Endothelial cell of umbilical vein (primary cell): ENCODE data around the gene CALN1. TPM values are rescaled to one million over a fixed set of nuclear protein-coding genes. Genes with fewer than 3 reads are reported as not detected.

Experiments
- BruUV-seq: library from RNA; stranded (reverse); fragments of 400-500 nt; replicated peaks from 2 replicates; lab custom pipeline; 2021; lab: Mats Ljungman, UMichigan
- CTCF ChIA-PET: fragments of 300-600, 350-600 bp; sonication (Branson Sonifier 250); formaldehyde crosslinking; loops from one replicate; lab custom pipeline; 2021; ENCODE audit warnings: antibody characterized with exemption, inconsistent platforms; lab: Charles Lee
- POLR2A ChIA-PET: fragments of 300-600, 350-600 bp; sonication (Branson Sonifier 250); formaldehyde crosslinking; loops from one replicate; lab custom pipeline; 2021; ENCODE audit warnings: antibody characterized with exemption, inconsistent platforms; lab: Charles Lee
- DNase-seq: peaks from one replicate; pipeline ENCODE4 v3.0.0-alpha.2; 2011; ENCODE audit warnings: low read depth, low spot score
- FAIRE-seq: peaks from 2 replicates; lab custom pipeline; 2011; peaks lifted over from hg19 to GRCh38; lab: Jason Lieb, UNC
- H2AFZ ChIP-seq: 2 replicates; pipeline ENCODE4 v1.6.0; 2012; ENCODE audit warnings: low read depth, low read length, control low read depth, inconsistent platforms
- H3K27ac ChIP-seq: 2 replicates; pipeline ENCODE4 v1.5.1; 2011; ENCODE audit warnings: low read depth, mild to moderate bottlenecking, control low read depth, low read length, moderate library complexity; ENCODE audit not compliant: insufficient read depth
- H3K27me3 ChIP-seq, 2 experiments: 2 replicates each; pipeline versions ENCODE4 v1.6.0 to v1.6.1; 2011; ENCODE audit warnings: low read length in 2 of 2, mixed read lengths in 1 of 2; ENCODE audit not compliant: control insufficient read depth in 2 of 2, insufficient read depth in 2 of 2
- H3K36me3 ChIP-seq, 2 experiments: 2 replicates in 1 of 2; 3 replicates in 1 of 2; pipeline ENCODE4 v1.5.1; 2011; ENCODE audit warnings: low read length in 2 of 2, mild to moderate bottlenecking in 1 of 2, moderate library complexity in 1 of 2; ENCODE audit not compliant: control insufficient read depth in 2 of 2, insufficient read depth in 2 of 2; ENCODE audit errors: extremely low read depth in 1 of 2
- H3K4me1 ChIP-seq: 3 replicates; pipeline ENCODE4 v1.5.1; 2011; ENCODE audit warnings: mild to moderate bottlenecking, low read length; ENCODE audit not compliant: control insufficient read depth, insufficient read depth; ENCODE audit errors: extremely low read depth
- H3K4me2 ChIP-seq: 2 replicates; pipeline ENCODE4 v1.6.1; 2011; ENCODE audit warnings: low read length, control low read depth, mixed read lengths; ENCODE audit not compliant: insufficient read depth
- H3K4me3 ChIP-seq, 3 experiments: fragments of 200-600 bp in 1 of 3; sonication (generic), shearing (Covaris generic) in 1 of 3; replicated peaks in 1 of 3; 2 replicates each; pipeline ENCODE4 v1.5.1; 2011 to 2016; ENCODE audit warnings: control low read depth in 3 of 3, low read length in 3 of 3, mild to moderate bottlenecking in 2 of 3, inconsistent platforms in 1 of 3, low read depth in 1 of 3, moderate library complexity in 1 of 3; ENCODE audit not compliant: insufficient read depth in 1 of 3
- H3K79me2 ChIP-seq: 2 replicates; pipeline ENCODE4 v1.6.0; 2012; ENCODE audit warnings: low read length, inconsistent platforms; ENCODE audit not compliant: control insufficient read depth, insufficient read depth
- H3K9ac ChIP-seq: replicated peaks from 2 replicates; pipeline ENCODE3; 2011; ENCODE audit warnings: low read length, control low read depth; ENCODE audit not compliant: insufficient read depth; ENCODE audit errors: extremely low read depth
- H3K9me1 ChIP-seq: replicated peaks from 3 replicates; pipeline ENCODE4 v1.6.0; 2011; ENCODE audit warnings: mild to moderate bottlenecking, low read length; ENCODE audit not compliant: control insufficient read depth, insufficient read depth; ENCODE audit errors: extremely low read depth
- H3K9me3 ChIP-seq: replicated peaks from 2 replicates; pipeline ENCODE4 v1.5.1; 2012; ENCODE audit warnings: low read length, inconsistent platforms; ENCODE audit not compliant: control insufficient read depth, insufficient read depth
- H4K20me1 ChIP-seq: replicated peaks from 2 replicates; pipeline ENCODE3; 2011; ENCODE audit warnings: mild to moderate bottlenecking, low read length; ENCODE audit not compliant: control insufficient read depth, insufficient read depth; ENCODE audit errors: extremely low read depth
- CTCF ChIP-seq, 2 donors: IDR thresholded peaks; 1 replicate in 1 of 2; 2 replicates in 1 of 2; pipeline ENCODE4 v1.5.1; 2011; ENCODE audit warnings: low read length in 2 of 2, mild to moderate bottlenecking in 2 of 2, moderate library complexity in 2 of 2, control low read depth in 1 of 2, inconsistent platforms in 1 of 2, low read depth in 1 of 2; ENCODE audit not compliant: insufficient read depth in 1 of 2; ENCODE audit errors: extremely low read depth in 1 of 2
- JUN ChIP-seq: IDR thresholded peaks from 2 replicates; pipeline ENCODE4 v1.6.1; 2011; ENCODE audit warnings: borderline replicate concordance, low read depth; ENCODE audit not compliant: insufficient read length, insufficient read depth
- dilution Hi-C: fragments of 300-500 bp; cut with MboI; formaldehyde crosslinking; loops from one replicate; pipeline ENCODE4 v1.15.0; 2019; ENCODE audit warnings: low sequenced_read_pairs; ENCODE audit not compliant: extremely low pct_ligation_motif_present
- intact Hi-C: fragments of 100-400 bp; cut with micrococcal nuclease; formaldehyde crosslinking; loops from one replicate; pipeline ENCODE4 v1.10.0; 2022
- polyA plus RNA-seq, 4 experiments: library from polyadenylated mRNA; depleted of rRNA in 3 of 4; stranded (reverse) in 3 of 4; unstranded in 1 of 4; fragments of >200 nt; gene quantifications; 2 replicates each; pipeline versions ENCODE4 v1.2.1 to v1.2.3, GENCODE V29; 2011 to 2012; ENCODE audit warnings: missing spikeins in 1 of 4
- total RNA-seq: library from RNA; stranded (reverse); gene quantifications from 2 replicates; pipeline ENCODE4 v1.2.3, GENCODE V29; 2021

CALN1 gene
- total and polyA plus RNA-seq, 2 donors (not counting 3 experiments of a cell fraction or from before 2014, with no cell fraction given) = not detected

GRCh38 chr7:71752171-71752935 is 659.8 kb downstream of the CALN1 start:
- no TSS peak for BruUV-seq
- H3K4me1 ChIP-seq = no peaks in the 10 kb centered on the region
- no peak for DNase-seq

More at GRCh38 chr7:71752171-71752935, 659.8 kb downstream of the CALN1 start:
- Histone ChIP-seq H3K79me2 (no peaks in the 10 kb centered on the region), H3K4me3 (no peak overlapping the region), H3K9me3 (no peaks in the 10 kb centered on the region), H4K20me1 (no peaks in the 10 kb centered on the region), H3K36me3 (no peaks in the 10 kb centered on the region), H3K27ac (no peak overlapping the region), H2AFZ (no peak overlapping the region), H3K9ac (no peak overlapping the region), H3K27me3 (no peaks in the 10 kb centered on the region), H3K9me1 (no peaks in the 10 kb centered on the region), H3K4me2 (no peak overlapping the region)
- POLR2A ChIA-PET = interaction anchor here (0.5 kb wide), 1 partner anchor 651 kb away, joined by 4 read pairs; no protein-coding TSS in a partner anchor
- CTCF ChIA-PET = interaction anchor here (1.6 kb wide), 1 partner anchor 1034 kb away, joined by 5 read pairs; no protein-coding TSS in a partner anchor
- intact Hi-C loops (loop anchor here (10.0 kb wide), 1 partner anchor 1032 kb away; no protein-coding TSS in a partner anchor), dilution Hi-C loops (no loop called here)
- TF ChIP-seq JUN (no peak), CTCF (IDR thresholded peaks at IDR 0.05; ENCODE audit: extremely low read depth in 1 of 2, insufficient read depth in 1 of 2, low read depth in 1 of 2, low read length in 2 of 2) (peak; percentile 32 to 41)
- FAIRE-seq = no peak
